ENCODE results near the gene AMDHD2.
"Not testable (repeated sequence)": the region's sequence is repeated elsewhere in the genome, so short reads cannot be mapped to it uniquely, and the experiment has no call there.

The AMDHD2 gene

GRCh38 chr16:2531696-2532493, 11.7 kb downstream of the AMDHD2 start:
- peak; percentile 96 for DNase-seq (ENCODE audit: extremely low read depth, insufficient read length)
- no peaks in the 10 kb centered on the region for H3K27me3 ChIP-seq (replicated peaks; ENCODE audit: control insufficient read depth, insufficient read depth, low read length)
- peak overlapping the region; percentile 77 for H3K4me3 ChIP-seq (replicated peaks; ENCODE audit: low read depth, low read length)
- H3K36me3 ChIP-seq (ENCODE audit: control insufficient read depth, insufficient read depth, low read length): peaks cover 18% of the 10 kb centered on the region
- TF ChIP-seq CTCF (IDR thresholded peaks at IDR 0.05; ENCODE audit: insufficient read depth, low read length, poor library complexity, severe bottlenecking): no peak

- Histone ChIP-seq H3K36me3 (ENCODE audit: control insufficient read depth, insufficient read depth, low read length) (peaks cover 15% of the 10 kb centered on the region), H3K4me3 (replicated peaks; ENCODE audit: low read depth, low read length) (peak overlapping the region; percentile 77), H3K27me3 (replicated peaks; ENCODE audit: control insufficient read depth, insufficient read depth, low read length) (no peaks in the 10 kb centered on the region)
- TF ChIP-seq CTCF (IDR thresholded peaks at IDR 0.05; ENCODE audit: insufficient read depth, low read length, poor library complexity, severe bottlenecking): no peak
- peak; percentile 74 for DNase-seq (ENCODE audit: extremely low read depth, insufficient read length)
Measured at GRCh38 chr16:2532494-2533141, 12.4 kb downstream of the AMDHD2 start.

GRCh38 chr16:2533142-2533755, 13.1 kb downstream of the AMDHD2 start:
- H3K36me3 ChIP-seq (ENCODE audit: control insufficient read depth, insufficient read depth, low read length): peaks cover 12% of the 10 kb centered on the region
- DNase-seq (ENCODE audit: extremely low read depth, insufficient read length); H3K27me3 ChIP-seq (replicated peaks; ENCODE audit: control insufficient read depth, insufficient read depth, low read length): not testable (repeated sequence)
- peak overlapping the region; percentile 77 for H3K4me3 ChIP-seq (replicated peaks; ENCODE audit: low read depth, low read length)

GRCh38 chr16:2533912-2534311, 13.7 kb downstream of the AMDHD2 start:
- no peak for TF ChIP-seq CTCF (IDR thresholded peaks at IDR 0.05; ENCODE audit: insufficient read depth, low read length, poor library complexity, severe bottlenecking)
- H3K4me3 ChIP-seq (replicated peaks; ENCODE audit: low read depth, low read length): no peak overlapping the region
- no peak for DNase-seq (ENCODE audit: extremely low read depth, insufficient read length)
- H3K36me3 ChIP-seq (ENCODE audit: control insufficient read depth, insufficient read depth, low read length): peaks cover 6% of the 10 kb centered on the region
- no peaks in the 10 kb centered on the region for H3K27me3 ChIP-seq (replicated peaks; ENCODE audit: control insufficient read depth, insufficient read depth, low read length)

- DNase-seq (ENCODE audit: extremely low read depth, insufficient read length); H3K27me3 ChIP-seq (replicated peaks; ENCODE audit: control insufficient read depth, insufficient read depth, low read length); H3K4me3 ChIP-seq (replicated peaks; ENCODE audit: low read depth, low read length); H3K36me3 ChIP-seq (ENCODE audit: control insufficient read depth, insufficient read depth, low read length): not testable (repeated sequence)
Measured at GRCh38 chr16:2534335-2534734, 14.2 kb downstream of the AMDHD2 start.

GRCh38 chr16:2535625-2536013, 15.4 kb downstream of the AMDHD2 start:
- DNase-seq (ENCODE audit: extremely low read depth, insufficient read length): no peak
- H3K4me3 ChIP-seq (replicated peaks; ENCODE audit: low read depth, low read length): no peak overlapping the region
- TF ChIP-seq CTCF (IDR thresholded peaks at IDR 0.05; ENCODE audit: insufficient read depth, low read length, poor library complexity, severe bottlenecking): no peak
- no peaks in the 10 kb centered on the region; the same call in 1 of the 2 replicates for H3K36me3 ChIP-seq (ENCODE audit: control insufficient read depth, insufficient read depth, low read length)
- H3K27me3 ChIP-seq (replicated peaks; ENCODE audit: control insufficient read depth, insufficient read depth, low read length): no peaks in the 10 kb centered on the region
